SKM-1 (cell line): Measurements from ENCODE around the gene PHLDA1.
"Not testable (repeated sequence)": the region's sequence is repeated elsewhere in the genome, so short reads cannot be mapped to it uniquely, and the experiment has no call there.

Experiments used
- DNase-seq: peaks from one replicate; lab custom pipeline; 2025; ENCODE audit not compliant: unreplicated experiment; lab: John Stamatoyannopoulos, UW

PHLDA1 gene

GRCh38 chr12:76018672-76019071, 12.9 kb downstream of the PHLDA1 start:
- no peak for DNase-seq

GRCh38 chr12:76018111-76018510, 13.5 kb downstream of the PHLDA1 start:
- no peak for DNase-seq

DNA sequence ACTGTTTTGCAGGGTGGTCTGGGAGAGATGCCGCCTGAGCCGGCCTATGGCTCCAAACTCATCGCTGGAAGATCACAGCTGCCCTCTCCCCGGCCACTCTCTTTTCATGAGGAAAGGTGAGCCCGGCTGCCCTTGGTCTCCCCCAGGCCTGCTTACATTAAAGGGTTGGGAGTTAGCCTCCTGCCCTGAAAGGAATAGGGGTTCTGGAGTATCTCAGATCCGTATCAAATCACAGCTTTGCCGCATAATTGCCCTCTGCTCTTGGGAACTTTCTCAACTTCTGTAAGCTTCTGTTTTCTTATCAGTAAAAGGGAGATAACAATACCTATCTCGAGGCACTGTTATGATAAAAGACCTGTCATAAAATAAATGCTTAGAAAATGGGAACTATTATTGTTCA, 17.6 kb downstream of the PHLDA1 start:
- no peak for DNase-seq

DNA sequence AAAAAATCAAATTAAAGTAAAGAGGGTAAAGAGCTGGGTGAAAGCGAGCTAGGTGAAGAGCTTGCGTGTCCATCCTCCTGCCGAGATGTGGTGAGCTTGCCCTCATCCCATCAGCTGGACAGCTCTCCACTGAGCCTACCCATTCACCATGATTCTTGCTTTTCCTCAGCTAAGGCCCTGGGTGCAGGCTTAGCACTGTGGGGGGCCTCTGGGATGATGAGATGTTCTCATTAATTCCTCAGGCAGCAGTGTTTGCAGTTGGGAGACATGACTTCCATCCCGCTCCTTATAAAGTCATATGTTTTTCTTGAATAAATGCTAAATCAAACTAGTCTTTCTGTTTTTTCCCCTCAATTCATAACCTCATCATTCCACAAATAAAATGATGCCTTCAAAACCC, 18.0 kb downstream of the PHLDA1 start:
- no peak for DNase-seq

DNA sequence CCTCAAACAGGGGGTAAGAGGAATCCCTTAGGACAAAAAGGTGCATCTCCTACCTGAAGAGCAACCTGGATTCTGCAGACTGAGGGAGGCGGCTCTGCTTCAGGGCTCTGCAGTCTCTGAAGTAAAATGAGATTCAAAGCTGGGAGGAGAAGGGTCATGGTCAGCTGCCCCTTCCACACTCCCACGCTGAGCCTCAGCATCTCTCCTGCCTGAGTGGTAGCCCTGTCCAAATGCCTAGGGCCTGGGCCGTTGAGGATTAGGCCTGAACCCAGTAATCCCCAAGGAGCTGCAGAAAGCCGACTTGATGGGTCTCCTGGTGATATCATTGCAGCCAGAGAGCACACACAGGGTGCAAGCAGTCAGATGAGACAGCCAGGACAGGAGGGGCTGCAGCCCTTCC, 18.9 kb downstream of the PHLDA1 start:
- no peak for DNase-seq

DNA sequence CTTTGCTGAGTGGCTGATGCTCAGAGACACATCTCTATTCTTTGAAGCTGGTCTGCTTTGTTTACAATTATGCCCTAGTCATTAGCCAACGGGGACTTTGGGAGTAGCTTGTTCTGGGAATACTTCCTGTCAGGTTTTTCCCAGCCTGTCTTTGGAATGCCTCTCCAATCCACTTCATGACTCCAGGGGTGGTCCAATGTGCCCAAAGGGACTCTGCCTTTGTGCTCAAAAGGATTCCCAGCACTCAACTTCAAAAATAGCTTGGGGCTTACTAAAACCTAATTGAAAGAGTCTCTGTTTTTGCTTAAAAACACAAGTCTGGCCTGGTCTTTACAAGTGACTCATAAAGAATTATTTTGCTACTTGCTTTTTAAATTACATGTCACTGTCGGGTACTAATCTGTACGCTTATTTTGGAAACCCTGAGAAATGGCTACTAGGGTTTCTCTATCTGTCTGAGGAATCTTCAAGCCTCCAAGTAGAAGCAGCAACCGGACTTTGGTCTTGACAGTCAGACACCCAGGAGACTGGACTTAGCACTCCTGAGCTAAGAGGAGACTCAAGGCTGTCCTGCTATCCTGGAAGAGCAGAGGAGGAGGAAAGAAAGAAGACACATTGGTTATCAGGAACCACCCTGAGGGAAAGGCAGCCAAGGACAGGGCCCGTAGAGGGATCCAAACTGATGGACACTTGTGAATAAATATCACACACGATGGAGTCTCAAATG, 20.7 kb downstream of the PHLDA1 start:
- DNase-seq, result no peak

GRCh38 chr12:76008428-76008827, 23.1 kb downstream of the PHLDA1 start:
- DNase-seq, result no peak

GRCh38 chr12:76007640-76008039, 23.9 kb downstream of the PHLDA1 start:
- DNase-seq, result no peak

DNA sequence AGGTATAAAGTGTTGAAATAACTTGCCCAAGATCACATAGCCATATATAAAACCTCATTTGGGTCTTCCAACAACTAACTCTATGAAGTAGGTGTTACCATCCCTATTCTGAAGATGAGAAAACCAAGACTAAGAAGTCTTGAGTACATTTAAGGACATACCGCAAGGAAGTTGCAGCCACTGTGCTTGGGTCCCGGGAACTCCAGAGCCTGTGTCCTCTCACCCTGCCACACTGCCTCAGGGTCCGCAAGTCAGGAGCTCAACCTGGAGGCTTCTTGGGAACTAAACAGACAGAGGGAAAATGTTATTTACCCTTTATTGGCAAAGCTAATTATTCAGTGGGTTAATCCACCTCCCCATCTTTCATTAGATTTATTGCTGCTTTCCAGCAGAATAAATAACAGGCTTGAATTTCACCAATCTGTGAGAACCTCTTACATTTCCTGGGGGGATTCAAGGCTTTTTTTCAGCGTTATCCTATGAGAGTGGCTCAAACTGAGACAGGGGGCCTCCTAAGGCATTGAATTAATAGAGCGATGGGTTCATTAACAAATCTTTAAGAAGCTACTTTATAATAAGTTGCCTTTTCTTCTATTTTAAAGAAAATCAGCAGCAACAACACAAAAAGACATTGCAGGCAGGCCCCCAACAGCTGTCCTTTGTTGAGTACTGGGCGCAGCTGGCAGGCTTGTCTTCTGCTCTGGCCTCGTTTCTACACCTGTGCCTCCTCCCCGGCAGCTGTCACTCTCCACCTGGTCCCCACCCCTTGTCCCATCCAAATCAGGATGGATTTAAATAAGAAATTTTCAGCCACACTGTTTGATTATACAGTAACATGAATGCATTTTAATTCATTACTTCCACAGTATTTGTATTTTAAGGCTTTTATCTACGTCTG, 25.3 kb downstream of the PHLDA1 start:
- DNase-seq, result no peak

GRCh38 chr12:76003355-76003638, 28.3 kb downstream of the PHLDA1 start:
- DNase-seq, result no peak

- no peak for DNase-seq
These were observed 28.8 kb downstream of the PHLDA1 start for GRCh38 chr12:76002598-76003354.

- no peak for DNase-seq
These were observed 33.1 kb downstream of the PHLDA1 start for GRCh38 chr12:75998292-75999063.

DNA sequence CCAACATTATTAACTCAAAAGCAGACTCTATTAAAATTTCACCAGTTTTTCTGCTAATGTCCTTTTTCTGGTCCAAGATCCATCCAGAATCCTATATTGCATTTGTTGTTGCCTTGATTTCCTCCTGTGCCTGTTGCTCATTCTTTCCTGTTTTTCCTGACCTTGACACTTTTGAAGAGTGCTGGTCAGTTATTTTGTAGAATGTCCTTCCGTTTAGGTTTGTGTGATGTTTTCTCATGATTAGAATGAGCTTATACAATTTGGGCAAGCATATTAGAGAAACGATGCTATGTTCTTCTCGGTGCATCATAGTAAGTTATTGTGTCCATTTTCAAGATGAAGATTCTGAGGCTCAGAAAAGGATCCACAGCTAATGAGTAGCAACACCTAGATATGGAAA, 33.9 kb downstream of the PHLDA1 start:
- DNase-seq, result no peak

DNA sequence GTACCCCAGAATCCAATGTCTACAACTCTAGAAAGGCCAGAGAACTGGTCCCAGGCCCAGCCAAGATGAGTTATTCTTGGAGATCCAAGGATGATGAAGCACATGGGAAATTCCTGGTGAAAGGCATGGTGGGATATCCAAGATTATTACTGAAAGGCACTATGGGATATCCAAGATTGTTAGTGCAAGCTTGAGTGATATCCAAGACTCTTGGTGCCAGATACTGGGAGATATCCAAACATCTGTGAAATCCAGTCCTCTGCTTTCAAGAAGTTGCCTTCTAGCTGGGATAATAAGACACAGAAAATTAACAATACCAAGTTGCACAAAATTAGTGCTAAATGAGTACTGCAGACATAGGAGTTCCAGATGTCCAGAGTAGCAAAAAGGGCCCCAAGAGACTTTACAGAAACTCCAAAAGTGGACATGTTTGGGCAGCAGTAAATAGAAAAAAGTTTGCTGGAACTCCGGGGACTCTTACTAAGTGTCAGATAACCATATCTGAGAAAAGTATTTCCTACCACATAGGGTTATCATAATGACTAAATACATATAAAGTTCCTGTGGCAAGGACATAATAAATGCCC, 34.6 kb downstream of the PHLDA1 start:
- no peak for DNase-seq

DNA sequence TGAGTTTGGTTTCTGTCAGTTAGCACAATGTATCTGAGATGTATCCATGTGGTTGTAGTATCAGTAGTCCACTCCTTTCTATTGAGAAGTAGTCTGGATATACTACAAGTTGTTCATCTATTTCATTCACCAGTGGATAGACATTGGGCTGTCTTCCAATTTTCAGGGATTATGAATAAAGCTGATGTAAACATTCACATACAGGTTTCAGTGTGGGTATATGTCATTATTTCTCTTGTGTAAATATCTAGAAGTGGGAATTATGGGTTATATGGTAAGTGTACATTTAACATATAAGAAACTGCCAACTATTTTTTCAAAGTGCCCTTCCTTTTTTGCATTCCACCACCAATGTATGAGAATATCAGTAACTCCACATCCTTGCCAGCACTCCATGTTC, 35.9 kb downstream of the PHLDA1 start:
- DNase-seq, result no peak

DNA sequence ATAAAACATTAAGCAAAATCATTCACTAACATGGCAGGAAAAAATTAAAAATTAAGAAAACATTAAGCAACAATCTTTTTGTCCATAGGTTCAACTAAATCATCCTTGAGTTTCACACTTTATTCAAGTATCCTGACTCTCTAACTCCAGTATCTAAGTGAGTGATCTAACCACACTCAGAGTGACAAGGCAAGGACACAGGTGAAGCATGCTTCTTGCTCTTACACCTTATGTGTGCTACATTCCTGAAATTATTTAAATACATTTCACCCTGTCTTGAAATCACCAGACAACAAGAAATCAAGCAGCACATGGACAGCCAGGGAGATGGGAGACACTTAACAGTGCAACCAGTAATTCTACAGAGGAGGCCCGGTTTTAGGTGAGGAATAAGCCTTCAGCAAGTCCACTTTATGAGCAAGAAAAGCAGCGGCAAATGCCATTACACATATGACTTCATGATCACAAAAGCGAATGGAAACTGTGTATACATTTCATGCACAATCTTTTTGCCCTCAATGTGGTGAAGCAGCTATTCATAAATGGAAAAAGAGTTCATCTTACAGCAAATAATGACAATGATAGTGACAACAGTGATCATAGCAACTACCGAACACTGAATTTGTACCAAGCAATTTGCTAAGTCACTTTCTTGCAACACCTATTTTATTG, 37.4 kb downstream of the PHLDA1 start:
- DNase-seq, result no peak

DNA sequence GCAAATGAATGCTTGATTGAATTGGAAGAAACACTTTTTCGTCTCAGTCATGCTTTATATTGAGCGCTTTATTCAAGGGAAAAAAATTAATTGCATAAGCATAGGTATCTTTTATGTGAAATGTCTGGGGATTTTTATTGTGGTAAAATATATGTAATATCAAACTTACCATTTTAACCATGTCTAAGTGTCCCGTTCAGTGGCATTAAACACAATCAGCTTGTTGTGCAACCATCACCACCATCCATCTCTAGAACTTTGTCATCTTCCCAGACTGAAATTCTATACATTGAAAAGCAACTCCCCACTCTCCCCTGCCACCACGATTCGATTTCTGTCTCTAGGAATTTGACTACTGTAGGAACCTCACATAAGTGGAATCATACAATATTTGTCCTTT, 39.8 kb downstream of the PHLDA1 start:
- no peak for DNase-seq

GRCh38 chr12:75990189-75990912, 41.2 kb downstream of the PHLDA1 start:
- no peak for DNase-seq

- DNase-seq, result not testable (repeated sequence)
These were observed 43.9 kb downstream of the PHLDA1 start for GRCh38 chr12:75987709-75988108.
